CD14-positive monocyte (primary cell): ENCODE measurements around the gene NLRC4. TPM values are rescaled to one million over a fixed set of nuclear protein-coding genes. Genes with fewer than 3 reads are reported as not detected.

Experiments used
- DNase-seq, 3 donors: peaks; one replicate each; pipeline ENCODE4 v3.0.0-alpha.2; 2011 to 2022
- H2AFZ ChIP-seq: 2 replicates; pipeline ENCODE4 v1.6.0; 2012; ENCODE audit warnings: mild to moderate bottlenecking, low read depth, low read length, inconsistent platforms; ENCODE audit not compliant: insufficient read depth, poor library complexity, severe bottlenecking
- H3K27ac ChIP-seq, 2 donors: 1 replicate in 1 of 2; 2 replicates in 1 of 2; pipeline ENCODE4 v1.5.1; 2012 to 2013; ENCODE audit warnings: low read length in 2 of 2, control low read depth in 1 of 2, inconsistent platforms in 1 of 2, low read depth in 1 of 2, mild to moderate bottlenecking in 1 of 2
- H3K27me3 ChIP-seq, 2 donors: one replicate each; pipeline versions ENCODE4 v1.6.0 to v1.6.1; 2011 to 2013; ENCODE audit warnings: low read length in 2 of 2; ENCODE audit not compliant: control insufficient read depth in 2 of 2, insufficient read depth in 2 of 2
- H3K36me3 ChIP-seq, 2 donors: replicated peaks in 1 of 2; 1 replicate in 1 of 2; 2 replicates in 1 of 2; pipeline versions ENCODE4 v1.5.1 to v1.6.1; 2012 to 2013; ENCODE audit warnings: low read length in 2 of 2, control low read depth in 1 of 2, inconsistent platforms in 1 of 2, mild to moderate bottlenecking in 1 of 2; ENCODE audit not compliant: insufficient read depth in 2 of 2, control insufficient read depth in 1 of 2
- H3K4me1 ChIP-seq, 2 donors: 1 replicate in 1 of 2; 2 replicates in 1 of 2; pipeline versions ENCODE4 v1.5.1 to v1.6.1; 2012 to 2013; ENCODE audit warnings: low read length in 2 of 2, control low read depth in 1 of 2, inconsistent platforms in 1 of 2, mild to moderate bottlenecking in 1 of 2, moderate library complexity in 1 of 2; ENCODE audit not compliant: insufficient read depth in 2 of 2, control insufficient read depth in 1 of 2
- H3K4me2 ChIP-seq: replicated peaks from 2 replicates; pipeline ENCODE3; 2012; ENCODE audit warnings: low read length, moderate library complexity, mild to moderate bottlenecking; ENCODE audit not compliant: poor library complexity, severe bottlenecking; ENCODE audit errors: extremely low read depth
- H3K4me3 ChIP-seq, 3 experiments: fragments of 200-600 bp in 1 of 3; sonication (generic) in 1 of 3; replicated peaks in 1 of 3; 1 replicate in 2 of 3; 2 replicates in 1 of 3; pipeline ENCODE4 v1.5.1; 2011 to 2013; ENCODE audit warnings: low read length in 3 of 3, mild to moderate bottlenecking in 3 of 3, control low read depth in 2 of 3, low read depth in 2 of 3, inconsistent platforms in 1 of 3, moderate library complexity in 1 of 3
- H3K79me2 ChIP-seq: 2 replicates; pipeline ENCODE4 v1.6.0; 2012; ENCODE audit warnings: mild to moderate bottlenecking, control low read depth, inconsistent platforms, low read length, moderate library complexity; ENCODE audit not compliant: insufficient read depth
- H3K9ac ChIP-seq: 2 replicates; pipeline ENCODE4 v1.6.0; 2017; ENCODE audit warnings: low read length, mild to moderate bottlenecking; ENCODE audit not compliant: insufficient read depth, poor library complexity, severe bottlenecking
- H3K9me3 ChIP-seq, 2 donors: replicated peaks in 1 of 2; 1 replicate in 1 of 2; 2 replicates in 1 of 2; pipeline versions ENCODE4 v1.5.1 to v1.6.1; 2012 to 2013; ENCODE audit warnings: low read length in 2 of 2, control low read depth in 1 of 2; ENCODE audit not compliant: control insufficient read depth in 1 of 2, insufficient read depth in 1 of 2
- H4K20me1 ChIP-seq: 2 replicates; pipeline ENCODE4 v1.6.0; 2012; ENCODE audit warnings: mild to moderate bottlenecking, low read length, control low read depth, moderate library complexity; ENCODE audit not compliant: insufficient read depth
- H3K27ac Mint-ChIP-seq, 7 donors: one replicate each; pipeline ENCODE4 v1.8.0; 2020; ENCODE audit warnings: mild to moderate bottlenecking in 7 of 7, mixed read lengths in 7 of 7, moderate library complexity in 6 of 7, inconsistent platforms in 2 of 7
- H3K27me3 Mint-ChIP-seq, 3 donors: one replicate each; pipeline ENCODE4 v1.8.0; 2021 to 2022; ENCODE audit warnings: low read depth in 3 of 3, mild to moderate bottlenecking in 3 of 3, mixed read lengths in 3 of 3, moderate library complexity in 3 of 3, inconsistent platforms in 1 of 3
- H3K36me3 Mint-ChIP-seq, 2 donors: one replicate each; pipeline ENCODE4 v1.8.0; 2020; ENCODE audit warnings: mixed read lengths in 2 of 2, inconsistent platforms in 1 of 2, mild to moderate bottlenecking in 1 of 2
- H3K4me1 Mint-ChIP-seq: one replicate; pipeline ENCODE4 v1.8.0; 2020; ENCODE audit warnings: mild to moderate bottlenecking, mixed read lengths
- H3K4me3 Mint-ChIP-seq, 2 donors: one replicate each; pipeline ENCODE4 v1.8.0; 2020; ENCODE audit warnings: mild to moderate bottlenecking in 2 of 2, mixed read lengths in 2 of 2, moderate library complexity in 1 of 2
- H3K9me3 Mint-ChIP-seq, 7 donors: one replicate each; pipeline ENCODE4 v1.8.0; 2020 to 2022; ENCODE audit warnings: mixed read lengths in 7 of 7, mild to moderate bottlenecking in 6 of 7, moderate library complexity in 6 of 7, inconsistent platforms in 2 of 7
- WGBS: methylation state at CpG from one replicate; pipeline ENCODE4 v1.1.5; 2013; ENCODE audit warnings: missing lambda C conversion rate; ENCODE audit not compliant: insufficient coverage; 5-methylcytosine and 5-hydroxymethylcytosine counted together
- intact Hi-C, 2 donors: fragments of 100-400 bp; cut with micrococcal nuclease; formaldehyde crosslinking; loops; one replicate each; pipeline versions ENCODE4 v1.15.0 to v1.15.1; 2023
- polyA plus RNA-seq, 3 donors: library from polyadenylated mRNA; depleted of rRNA in 1 of 3; unstranded in 2 of 3; stranded (reverse) in 1 of 3; fragments of 300-500 nt in 2 of 3; fragments of >200 nt in 1 of 3; fragmentation: Illumina TruSeq in 2 of 3; gene quantifications; 1 replicate in 2 of 3; 2 replicates in 1 of 3; pipeline ENCODE4 v1.2.3, GENCODE V29; 2012 to 2021
- TF ChIP-seq, protein P1 (sequence below): fragments of 200-600 bp; IDR thresholded peaks from one replicate; pipeline ENCODE4 v1.8.0; 2022; ENCODE audit warnings: antibody characterized with exemption, mild to moderate bottlenecking

NLRC4 gene
- polyA plus RNA-seq, 3 donors, result 18.8 to 38.3 (median 27.3) TPM

- peak overlapping the region; percentile 65 to 86 (median 82) for H3K4me3 ChIP-seq
- H3K27me3 ChIP-seq, result no peaks in the 10 kb centered on the region
- peaks cover 15 to 32% of the 10 kb centered on the region in 2 donors for H3K36me3 Mint-ChIP-seq
- peak overlapping the region; percentile 82 for H3K4me2 ChIP-seq
- TF ChIP-seq, protein P1, sequence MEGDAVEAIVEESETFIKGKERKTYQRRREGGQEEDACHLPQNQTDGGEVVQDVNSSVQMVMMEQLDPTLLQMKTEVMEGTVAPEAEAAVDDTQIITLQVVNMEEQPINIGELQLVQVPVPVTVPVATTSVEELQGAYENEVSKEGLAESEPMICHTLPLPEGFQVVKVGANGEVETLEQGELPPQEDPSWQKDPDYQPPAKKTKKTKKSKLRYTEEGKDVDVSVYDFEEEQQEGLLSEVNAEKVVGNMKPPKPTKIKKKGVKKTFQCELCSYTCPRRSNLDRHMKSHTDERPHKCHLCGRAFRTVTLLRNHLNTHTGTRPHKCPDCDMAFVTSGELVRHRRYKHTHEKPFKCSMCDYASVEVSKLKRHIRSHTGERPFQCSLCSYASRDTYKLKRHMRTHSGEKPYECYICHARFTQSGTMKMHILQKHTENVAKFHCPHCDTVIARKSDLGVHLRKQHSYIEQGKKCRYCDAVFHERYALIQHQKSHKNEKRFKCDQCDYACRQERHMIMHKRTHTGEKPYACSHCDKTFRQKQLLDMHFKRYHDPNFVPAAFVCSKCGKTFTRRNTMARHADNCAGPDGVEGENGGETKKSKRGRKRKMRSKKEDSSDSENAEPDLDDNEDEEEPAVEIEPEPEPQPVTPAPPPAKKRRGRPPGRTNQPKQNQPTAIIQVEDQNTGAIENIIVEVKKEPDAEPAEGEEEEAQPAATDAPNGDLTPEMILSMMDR, result no peak
- H2AFZ ChIP-seq, result peak overlapping the region; percentile 90
- H3K4me1 ChIP-seq, result peaks cover 15 to 29% of the 10 kb centered on the region in 2 donors
- no CpG with 5 or more reads among the region's 6 CpGs for WGBS
- peaks cover 20% of the 10 kb centered on the region for H4K20me1 ChIP-seq
- intact Hi-C loops, result no loop called here
- peaks cover 23% of the 10 kb centered on the region for H3K4me1 Mint-ChIP-seq
- no peak for DNase-seq
- no peaks in the 10 kb centered on the region for H3K9me3 ChIP-seq
- peaks cover 0 to 5% (median 0%) of the 10 kb centered on the region in 3 donors for H3K27me3 Mint-ChIP-seq
- H3K9ac ChIP-seq, result peak overlapping the region; percentile 98
- peak overlapping the region; percentile 96 to 98 (median 97) for H3K27ac Mint-ChIP-seq
- peak overlapping the region; percentile 70 to 98 for H3K27ac ChIP-seq
- peak overlapping the region; percentile 88 to 93 for H3K4me3 Mint-ChIP-seq
- peaks cover 62% of the 10 kb centered on the region for H3K79me2 ChIP-seq
- H3K36me3 ChIP-seq, result peaks cover 7 to 29% of the 10 kb centered on the region in 2 donors
- H3K9me3 Mint-ChIP-seq, result peaks cover 0 to 3% (median 0%) of the 10 kb centered on the region in 7 donors
Observed at GRCh38 chr2:32278478-32278853, 13.8 kb upstream of the NLRC4 start.

GRCh38 chr2:32277674-32278477 lies 13.2 kb upstream of the NLRC4 start, which contains the start of gene YIPF4:
Gene YIPF4, plus strand, starts transcription at chr2:32277904. Its CDS starts 252 bp downstream, at chr2:32278156.
- Histone ChIP-seq H3K4me3 (peak within 1 kb of the TSS; percentile 65 to 86 (median 82)), H3K36me3 (peaks cover 7 to 23% of the 10 kb centered on the region in 2 donors), H3K4me2 (peak within 1 kb of the TSS; percentile 82), H3K27ac (peak within 1 kb of the TSS; percentile 70 to 98), H3K9me3 (no peaks in the 10 kb centered on the region), H3K9ac (peak within 1 kb of the TSS; percentile 98), H4K20me1 (peaks cover 14% of the 10 kb centered on the region), H3K27me3 (no peaks in the 10 kb centered on the region), H3K79me2 (peaks cover 56% of the 10 kb centered on the region), H2AFZ (peak within 1 kb of the TSS; percentile 90), H3K4me1 (peaks cover 13 to 25% of the 10 kb centered on the region in 2 donors)
- under 1% methylated on average over 51 of the region's 59 CpGs for WGBS
- Mint-ChIP-seq H3K36me3 (peaks cover 12 to 26% of the 10 kb centered on the region in 2 donors), H3K9me3 (peaks cover 0 to 3% (median 0%) of the 10 kb centered on the region in 7 donors), H3K4me1 (peaks cover 19% of the 10 kb centered on the region), H3K27me3 (peaks cover 0 to 5% (median 0%) of the 10 kb centered on the region in 3 donors), H3K27ac (peak within 1 kb of the TSS; percentile 96 to 98 (median 97)), H3K4me3 (peak within 1 kb of the TSS; percentile 88 to 93)
- DNase-seq, result peak; percentile 85 to 93 (median 91)
- intact Hi-C loops, result no loop called here
- TF ChIP-seq, protein P1, result no peak
